Endometrial microvascular endothelial cells (primary cell): ENCODE measurements around the gene ZNF117. TPM values are rescaled to one million over a fixed set of nuclear protein-coding genes. Genes with fewer than 3 reads are reported as not detected.
"Not testable (repeated sequence)": the region's sequence is repeated elsewhere in the genome, so short reads cannot be mapped to it uniquely, and the experiment has no call there.

Experiments used
- in situ Hi-C: cut with HindIII; loops from 2 replicates; pipeline ENCODE4 v1.10.0; 2017; ENCODE audit warnings: low sequenced_read_pairs, low pct_unique_long_range_greater_than_20kb; ENCODE audit errors: inconsistent ontology term
- total RNA-seq: library from RNA; depleted of rRNA; stranded (reverse); fragments of >200 nt; gene quantifications from one replicate; pipeline ENCODE4 v1.2.3, GENCODE V29; 2015; ENCODE audit errors: inconsistent ontology term

ZNF117 gene
- total RNA-seq, 1 donor from 2014 or later: 4.9 TPM

GRCh38 chr7:64938540-64938939, 52.3 kb downstream of the ZNF117 start:
- in situ Hi-C loops: no loop called here

GRCh38 chr7:64934478-64934877, 56.4 kb downstream of the ZNF117 start:
- in situ Hi-C loops: no loop called here

- in situ Hi-C loops: not testable (repeated sequence)
Observed at GRCh38 chr7:64928252-64929187, 62.3 kb downstream of the ZNF117 start.

Other genes with a start within 250 kb of the ZNF117 start
- gene ZNF138, start 196.6 kb downstream of the ZNF117 start, total RNA-seq: 4.9 TPM
- 2.7 TPM for gene ZNF273, start 87.8 kb downstream of the ZNF117 start, total RNA-seq
- gene ERV3-1, start 15.7 kb upstream of the ZNF117 start, total RNA-seq: 15.4 TPM